Fibroblast of lung (primary cell): Measurements from ENCODE around the gene ABRAXAS1. TPM values are rescaled to one million over a fixed set of nuclear protein-coding genes. Genes with fewer than 3 reads are reported as not detected.

Experiments
- DNase-seq, 2 donors: peaks; one replicate each; pipeline versions ENCODE4 v3.0.0 to v3.0.0-alpha.2; 2010; ENCODE audit warnings: low read depth in 2 of 2
- H2AFZ ChIP-seq: 2 replicates; pipeline ENCODE4 v1.5.1; 2012; ENCODE audit warnings: low read length, control low read depth, inconsistent platforms
- H3K27ac ChIP-seq: 2 replicates; pipeline ENCODE4 v1.5.1; 2011; ENCODE audit warnings: low read length, control low read depth; ENCODE audit not compliant: insufficient read depth
- H3K27me3 ChIP-seq: 2 replicates; pipeline ENCODE4 v1.5.1; 2011; ENCODE audit warnings: mild to moderate bottlenecking, low read length; ENCODE audit not compliant: control insufficient read depth, insufficient read depth
- H3K36me3 ChIP-seq: 2 replicates; pipeline ENCODE4 v1.5.1; 2011; ENCODE audit warnings: low read length; ENCODE audit not compliant: control insufficient read depth, insufficient read depth
- H3K4me1 ChIP-seq: 2 replicates; pipeline ENCODE4 v1.5.1; 2011; ENCODE audit warnings: low read length; ENCODE audit not compliant: control insufficient read depth, insufficient read depth; ENCODE audit errors: extremely low read depth
- H3K4me2 ChIP-seq: 2 replicates; pipeline ENCODE4 v1.5.1; 2011; ENCODE audit warnings: low read length, control low read depth; ENCODE audit not compliant: insufficient read depth; ENCODE audit errors: extremely low read depth
- H3K4me3 ChIP-seq, 4 experiments: fragments of 200-600 bp in 1 of 4; sonication (generic) in 1 of 4; replicated peaks in 1 of 4; 2 replicates each; pipeline ENCODE4 v1.5.1; 2011 to 2016; ENCODE audit warnings: low read length in 4 of 4, low read depth in 3 of 4, mild to moderate bottlenecking in 3 of 4, control low read depth in 2 of 4, inconsistent platforms in 1 of 4, mixed read lengths in 1 of 4; ENCODE audit not compliant: insufficient read depth in 1 of 4; ENCODE audit errors: control extremely low read depth in 1 of 4
- H3K79me2 ChIP-seq: 2 replicates; pipeline ENCODE4 v1.5.1; 2012; ENCODE audit warnings: mild to moderate bottlenecking, low read length, inconsistent platforms; ENCODE audit not compliant: control insufficient read depth, insufficient read depth
- H3K9ac ChIP-seq: 2 replicates; pipeline ENCODE4 v1.5.1; 2011; ENCODE audit warnings: mild to moderate bottlenecking, low read length, control low read depth; ENCODE audit not compliant: insufficient read depth
- H3K9me3 ChIP-seq: 2 replicates; pipeline ENCODE4 v1.5.1; 2012; ENCODE audit warnings: low read depth, low read length; ENCODE audit not compliant: control insufficient read depth, insufficient read depth
- H4K20me1 ChIP-seq: 2 replicates; pipeline ENCODE4 v1.5.1; 2011; ENCODE audit warnings: low read length; ENCODE audit not compliant: control insufficient read depth, insufficient read depth; ENCODE audit errors: extremely low read depth
- CTCF ChIP-seq, 2 donors: IDR thresholded peaks in 1 of 2; conservative IDR thresholded peaks in 1 of 2; 1 replicate in 1 of 2; 2 replicates in 1 of 2; pipeline ENCODE4 v1.5.1; 2011 to 2012; ENCODE audit warnings: low read length in 2 of 2, control low read depth in 1 of 2, inconsistent platforms in 1 of 2, low read depth in 1 of 2, mild to moderate bottlenecking in 1 of 2
- EZH2 ChIP-seq: IDR thresholded peaks from 2 replicates; pipeline ENCODE4 v1.5.1; 2012; ENCODE audit warnings: low read length, control low read depth, mild to moderate bottlenecking; ENCODE audit errors: missing control alignments
- polyA plus RNA-seq, 2 donors: library from polyadenylated mRNA; depleted of rRNA in 1 of 2; stranded (reverse) in 1 of 2; unstranded in 1 of 2; fragments of >200 nt; gene quantifications; 2 replicates each; pipeline ENCODE4 v1.2.1, GENCODE V29; 2011 to 2012; ENCODE audit warnings: missing spikeins in 1 of 2
- total RNA-seq: library from RNA; depleted of rRNA; stranded (reverse); fragments of >200 nt; gene quantifications from 2 replicates; pipeline ENCODE4 v1.2.1, GENCODE V29; 2014

Gene ABRAXAS1
- total and polyA plus RNA-seq, 2 donors (not counting 1 experiment from before 2014, with no cell fraction given) = 17.1 to 22.0 TPM

GRCh38 chr4:83454686-83455085 is 30.2 kb downstream of the ABRAXAS1 start:
- no peaks in the 10 kb centered on the region for H3K4me1 ChIP-seq
- TF ChIP-seq CTCF (conservative IDR thresholded peaks at IDR 0.05 in 1 of 2, IDR thresholded peaks at IDR 0.05 in 1 of 2; ENCODE audit: low read depth in 1 of 2, low read length in 2 of 2) (no peak), EZH2 (no peak)
- H3K9ac ChIP-seq = peak overlapping the region; percentile 80
- peak overlapping the region; percentile 98 for H3K4me2 ChIP-seq
- DNase-seq = peak; percentile 16 to 17
- H2AFZ ChIP-seq = peak overlapping the region; percentile 81
- H3K27ac ChIP-seq = peak overlapping the region; percentile 92
- peaks cover 6% of the 10 kb centered on the region for H3K36me3 ChIP-seq
- peaks cover 39% of the 10 kb centered on the region for H3K79me2 ChIP-seq
- H3K4me3 ChIP-seq = peak overlapping the region; percentile 65 to 99 (median 90)
- H3K9me3 ChIP-seq = no peaks in the 10 kb centered on the region
- H4K20me1 ChIP-seq = no peaks in the 10 kb centered on the region
- H3K27me3 ChIP-seq = no peaks in the 10 kb centered on the region

GRCh38 chr4:83449009-83449408 is 35.9 kb downstream of the ABRAXAS1 start:
- no peak for TF ChIP-seq CTCF (conservative IDR thresholded peaks at IDR 0.05 in 1 of 2, IDR thresholded peaks at IDR 0.05 in 1 of 2; ENCODE audit: low read depth in 1 of 2, low read length in 2 of 2)
- TF ChIP-seq EZH2 = no peak
- H3K4me2 ChIP-seq = no peak overlapping the region
- no peaks in the 10 kb centered on the region for H3K4me1 ChIP-seq
- no peak overlapping the region for H2AFZ ChIP-seq
- H3K9me3 ChIP-seq = no peaks in the 10 kb centered on the region
- no peak overlapping the region for H3K9ac ChIP-seq
- DNase-seq = no peak
- peaks cover 3% of the 10 kb centered on the region for H3K36me3 ChIP-seq
- H3K27ac ChIP-seq = no peak overlapping the region
- no peaks in the 10 kb centered on the region for H4K20me1 ChIP-seq
- H3K4me3 ChIP-seq = no peak overlapping the region
- H3K79me2 ChIP-seq = peaks cover 5% of the 10 kb centered on the region
- no peaks in the 10 kb centered on the region for H3K27me3 ChIP-seq

GRCh38 chr4:83440899-83441298 is 44.0 kb downstream of the ABRAXAS1 start:
- Histone ChIP-seq H3K27me3 (no peaks in the 10 kb centered on the region), H3K79me2 (no peaks in the 10 kb centered on the region), H3K27ac (no peak overlapping the region), H2AFZ (no peak overlapping the region), H3K4me1 (no peaks in the 10 kb centered on the region), H3K4me3 (no peak overlapping the region), H4K20me1 (no peaks in the 10 kb centered on the region), H3K4me2 (no peak overlapping the region), H3K9me3 (no peaks in the 10 kb centered on the region), H3K9ac (no peak overlapping the region), H3K36me3 (no peaks in the 10 kb centered on the region)
- DNase-seq = no peak
- TF ChIP-seq CTCF (conservative IDR thresholded peaks at IDR 0.05 in 1 of 2, IDR thresholded peaks at IDR 0.05 in 1 of 2; ENCODE audit: low read depth in 1 of 2, low read length in 2 of 2) (no peak), EZH2 (no peak)
